ENCODE measurements around the gene AADAC. TPM values are rescaled to one million over a fixed set of nuclear protein-coding genes. Genes with fewer than 3 reads are reported as not detected.
"Not testable (repeated sequence)": the region's sequence is repeated elsewhere in the genome, so short reads cannot be mapped to it uniquely, and the experiment has no call there.

Gene AADAC
- total RNA-seq, 1 donor from 2014 or later: not detected

- TF ChIP-seq CTCF (IDR thresholded peaks at IDR 0.05; ENCODE audit: borderline replicate concordance): no peak
- Histone ChIP-seq H3K36me3 (no peaks in the 10 kb centered on the region), H3K27me3 (ENCODE audit: low read depth) (no peaks in the 10 kb centered on the region), H3K4me1 (no peaks in the 10 kb centered on the region), H3K27ac (replicated peaks) (no peak overlapping the region), H3K9me3 (replicated peaks) (no peaks in the 10 kb centered on the region), H3K4me3 (no peak overlapping the region)
- intact Hi-C loops (cut with micrococcal nuclease): loop anchor here (5.0 kb wide), 1 partner anchor 404 kb away; no protein-coding TSS in a partner anchor
- DNase-seq: no peak
Measured at GRCh38 chr3:151841801-151842200, 27.9 kb downstream of the AADAC start.

DNA sequence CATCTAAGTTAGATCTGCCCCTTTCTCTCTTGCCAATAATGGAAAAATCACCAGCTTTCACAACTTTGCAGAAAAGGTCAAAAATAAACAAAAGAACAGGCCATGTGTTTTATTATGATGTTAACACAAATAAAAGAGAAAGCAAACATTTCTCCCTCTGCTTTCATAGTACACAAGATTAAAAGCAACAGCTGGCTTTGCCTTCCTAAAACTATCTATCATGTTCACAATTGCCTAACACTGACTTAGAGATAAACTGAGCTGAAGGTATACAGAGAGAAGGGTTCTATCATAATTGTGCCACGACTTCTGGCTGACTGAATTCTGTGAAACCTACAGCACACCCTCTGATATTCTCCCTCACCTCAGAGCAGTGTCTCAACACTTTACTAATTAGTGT, 29.4 kb downstream of the AADAC start:
- H3K27ac ChIP-seq (replicated peaks): no peak overlapping the region
- H3K4me3 ChIP-seq: no peak overlapping the region
- intact Hi-C loops (cut with micrococcal nuclease): loop anchor here (5.0 kb wide), 1 partner anchor 406 kb away; no protein-coding TSS in a partner anchor
- H3K36me3 ChIP-seq: no peaks in the 10 kb centered on the region
- H3K27me3 ChIP-seq (ENCODE audit: low read depth): no peaks in the 10 kb centered on the region
- no peaks in the 10 kb centered on the region for H3K9me3 ChIP-seq (replicated peaks)
- TF ChIP-seq CTCF (IDR thresholded peaks at IDR 0.05; ENCODE audit: borderline replicate concordance): no peak
- H3K4me1 ChIP-seq: no peaks in the 10 kb centered on the region
- DNase-seq: no peak

GRCh38 chr3:151845306-151845905, 31.5 kb downstream of the AADAC start:
- H3K27ac ChIP-seq (replicated peaks): no peak overlapping the region
- no peaks in the 10 kb centered on the region for H3K27me3 ChIP-seq (ENCODE audit: low read depth)
- intact Hi-C loops (cut with micrococcal nuclease): no loop called here
- H3K4me3 ChIP-seq: no peak overlapping the region
- H3K36me3 ChIP-seq: no peaks in the 10 kb centered on the region
- H3K9me3 ChIP-seq (replicated peaks): peaks cover 14% of the 10 kb centered on the region
- DNase-seq: no peak
- TF ChIP-seq CTCF (IDR thresholded peaks at IDR 0.05; ENCODE audit: borderline replicate concordance): no peak
- H3K4me1 ChIP-seq: no peaks in the 10 kb centered on the region

GRCh38 chr3:151850065-151850464, 36.1 kb downstream of the AADAC start:
- H3K4me1 ChIP-seq; H3K27ac ChIP-seq (replicated peaks); H3K36me3 ChIP-seq; H3K27me3 ChIP-seq (ENCODE audit: low read depth); intact Hi-C loops (cut with micrococcal nuclease); DNase-seq; H3K4me3 ChIP-seq: not testable (repeated sequence)
- peaks cover 26% of the 10 kb centered on the region for H3K9me3 ChIP-seq (replicated peaks)

DNA sequence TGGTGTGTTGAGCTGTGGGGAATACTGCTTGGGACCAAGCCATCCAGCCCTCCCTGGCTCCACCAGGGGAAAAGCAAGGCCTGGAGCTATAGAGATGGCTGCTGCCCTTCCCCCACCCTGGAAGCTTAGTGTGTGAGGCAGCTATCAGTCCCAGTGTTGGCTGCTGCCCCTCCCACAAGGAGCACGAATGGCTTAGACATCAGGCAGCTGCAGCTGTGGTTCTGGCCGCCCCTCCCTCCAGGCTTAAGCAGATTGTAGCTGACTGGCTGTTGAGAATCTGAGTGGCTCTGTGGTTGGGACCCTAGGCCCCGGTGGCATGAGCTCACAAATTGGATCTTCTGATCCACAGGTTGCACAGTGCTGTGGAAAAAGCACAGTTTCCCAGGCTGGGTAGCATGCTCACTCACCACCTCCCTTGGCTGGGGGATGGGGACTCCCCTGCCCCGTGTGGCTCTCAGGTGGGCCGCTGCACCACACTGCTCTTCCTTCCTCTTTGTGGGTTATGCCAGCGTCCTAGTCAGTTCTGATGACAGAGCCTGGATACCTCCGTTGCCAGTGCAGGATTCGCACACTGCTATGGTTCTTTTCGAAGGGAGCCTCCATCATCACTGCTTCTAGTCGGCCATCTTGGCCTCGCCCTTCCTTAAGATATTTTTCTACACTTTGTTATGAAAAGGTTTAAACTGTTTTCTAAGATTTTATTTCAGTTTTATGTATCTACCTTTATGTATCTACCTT, 38.3 kb downstream of the AADAC start:
- TF ChIP-seq CTCF (IDR thresholded peaks at IDR 0.05; ENCODE audit: borderline replicate concordance): no peak
- intact Hi-C loops (cut with micrococcal nuclease): no loop called here

GRCh38 chr3:151856118-151856517, 42.2 kb downstream of the AADAC start:
- DNase-seq: no peak
- Histone ChIP-seq H3K27ac (replicated peaks) (no peak overlapping the region), H3K4me1 (no peaks in the 10 kb centered on the region), H3K9me3 (replicated peaks) (peaks cover 5% of the 10 kb centered on the region), H3K27me3 (ENCODE audit: low read depth) (no peaks in the 10 kb centered on the region), H3K4me3 (no peak overlapping the region), H3K36me3 (no peaks in the 10 kb centered on the region)
- intact Hi-C loops (cut with micrococcal nuclease): no loop called here
- TF ChIP-seq CTCF (IDR thresholded peaks at IDR 0.05; ENCODE audit: borderline replicate concordance): no peak

More for the DNA sequence above, 38.3 kb downstream of the AADAC start:
- no peaks in the 10 kb centered on the region for H3K27me3 ChIP-seq (ENCODE audit: low read depth)
- peaks cover 26% of the 10 kb centered on the region for H3K9me3 ChIP-seq (replicated peaks)
- no peaks in the 10 kb centered on the region for H3K4me1 ChIP-seq
- DNase-seq: no peak
- no peaks in the 10 kb centered on the region for H3K36me3 ChIP-seq
- H3K4me3 ChIP-seq: no peak overlapping the region
- no peak overlapping the region for H3K27ac ChIP-seq (replicated peaks)

Data from left ventricle myocardium inferior (tissue), 1 donor.